NB4 (cell line): ENCODE data around the gene ARHGAP5.

Experiments
- MYC ChIP-seq: IDR thresholded peaks from 2 replicates; pipeline ENCODE4 v1.6.1; 2011; ENCODE audit warnings: low read depth, low read length
- TF ChIP-seq, protein P1 (sequence below): IDR thresholded peaks from one replicate; pipeline ENCODE4 v1.5.1; 2012; ENCODE audit warnings: low read depth, low read length

DNA sequence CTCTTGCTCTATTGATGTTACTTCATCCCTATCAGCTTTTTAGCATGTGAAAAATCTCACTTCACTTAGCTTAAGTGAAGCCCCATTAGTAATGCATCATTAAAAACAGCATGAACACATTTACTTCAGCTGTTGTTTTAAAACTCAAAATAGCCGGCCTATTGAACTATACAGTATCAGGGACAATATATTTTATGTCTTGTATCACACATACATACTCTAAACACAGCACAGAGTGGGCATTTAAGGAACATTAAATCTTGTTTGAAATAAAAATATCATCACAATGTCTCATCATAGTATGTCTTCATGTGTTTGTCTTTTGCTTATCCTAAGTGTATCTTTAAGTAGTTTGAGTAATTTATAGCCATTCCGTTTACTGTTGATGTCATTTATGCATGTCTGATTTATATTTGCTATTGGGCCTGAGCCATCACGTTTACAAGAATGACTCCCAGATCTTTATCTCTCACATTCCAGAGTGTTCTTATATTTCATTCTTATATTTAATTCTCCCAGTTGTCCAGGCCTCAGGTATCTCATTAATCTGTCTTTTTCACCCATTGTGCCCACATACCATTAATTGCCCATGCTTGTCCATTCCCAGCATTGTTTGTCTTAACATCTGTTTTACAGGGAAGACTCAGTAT lies 57.5 kb downstream of the ARHGAP5 start:
- TF ChIP-seq, protein P1, sequence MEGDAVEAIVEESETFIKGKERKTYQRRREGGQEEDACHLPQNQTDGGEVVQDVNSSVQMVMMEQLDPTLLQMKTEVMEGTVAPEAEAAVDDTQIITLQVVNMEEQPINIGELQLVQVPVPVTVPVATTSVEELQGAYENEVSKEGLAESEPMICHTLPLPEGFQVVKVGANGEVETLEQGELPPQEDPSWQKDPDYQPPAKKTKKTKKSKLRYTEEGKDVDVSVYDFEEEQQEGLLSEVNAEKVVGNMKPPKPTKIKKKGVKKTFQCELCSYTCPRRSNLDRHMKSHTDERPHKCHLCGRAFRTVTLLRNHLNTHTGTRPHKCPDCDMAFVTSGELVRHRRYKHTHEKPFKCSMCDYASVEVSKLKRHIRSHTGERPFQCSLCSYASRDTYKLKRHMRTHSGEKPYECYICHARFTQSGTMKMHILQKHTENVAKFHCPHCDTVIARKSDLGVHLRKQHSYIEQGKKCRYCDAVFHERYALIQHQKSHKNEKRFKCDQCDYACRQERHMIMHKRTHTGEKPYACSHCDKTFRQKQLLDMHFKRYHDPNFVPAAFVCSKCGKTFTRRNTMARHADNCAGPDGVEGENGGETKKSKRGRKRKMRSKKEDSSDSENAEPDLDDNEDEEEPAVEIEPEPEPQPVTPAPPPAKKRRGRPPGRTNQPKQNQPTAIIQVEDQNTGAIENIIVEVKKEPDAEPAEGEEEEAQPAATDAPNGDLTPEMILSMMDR, result no peak
- TF ChIP-seq MYC, result no peak
